Uterine smooth muscle cell (primary cell): ENCODE measurements around the gene PARVG. TPM values are rescaled to one million over a fixed set of nuclear protein-coding genes. Genes with fewer than 3 reads are reported as not detected.

Source experiments
- total RNA-seq: library from RNA; depleted of rRNA; stranded (reverse); fragments of >200 nt; gene quantifications from 2 replicates; pipeline ENCODE4 v1.2.3, GENCODE V29; 2014

The PARVG gene, protein sequence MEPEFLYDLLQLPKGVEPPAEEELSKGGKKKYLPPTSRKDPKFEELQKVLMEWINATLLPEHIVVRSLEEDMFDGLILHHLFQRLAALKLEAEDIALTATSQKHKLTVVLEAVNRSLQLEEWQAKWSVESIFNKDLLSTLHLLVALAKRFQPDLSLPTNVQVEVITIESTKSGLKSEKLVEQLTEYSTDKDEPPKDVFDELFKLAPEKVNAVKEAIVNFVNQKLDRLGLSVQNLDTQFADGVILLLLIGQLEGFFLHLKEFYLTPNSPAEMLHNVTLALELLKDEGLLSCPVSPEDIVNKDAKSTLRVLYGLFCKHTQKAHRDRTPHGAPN
- total RNA-seq, result not detected in 2 replicates

GRCh38 chr22:44180706-44181032 lies at the start of gene PARVG:
TSS of gene PARVG (plus strand) at chr22:44180925. CDS start at chr22:44183330, 2,405 bp downstream.

Other genes starting within 250 kb of the PARVG start
- 46.6 and 54.8 TPM in 2 replicates for gene SAMM50, start 225.5 kb upstream of the PARVG start, total RNA-seq
- 29.5 and 55.0 TPM in 2 replicates for gene PARVB, start 156.6 kb upstream of the PARVG start, total RNA-seq
- gene SHISAL1, start 132.0 kb downstream of the PARVG start, total RNA-seq, result 14.6 and 14.9 TPM in 2 replicates